ENCODE measurements around the gene YTHDF1.

Gene YTHDF1

GRCh38 chr20:63155266-63156165 is 60.4 kb downstream of the YTHDF1 start:
- DNase-seq (ENCODE audit: low read depth) = no peak

GRCh38 chr20:63154395-63154794 is 61.5 kb downstream of the YTHDF1 start:
- no peak for DNase-seq (ENCODE audit: low read depth)

- no peak for DNase-seq (ENCODE audit: low read depth)
Observed at GRCh38 chr20:63153254-63154221, 62.4 kb downstream of the YTHDF1 start.

GRCh38 chr20:63152322-63153253 is 63.3 kb downstream of the YTHDF1 start:
- no peak for DNase-seq (ENCODE audit: low read depth)

- no peak for DNase-seq (ENCODE audit: low read depth)
Observed at GRCh38 chr20:63151554-63152321, 64.2 kb downstream of the YTHDF1 start.

- DNase-seq (ENCODE audit: low read depth) = no peak
Observed at GRCh38 chr20:63150911-63151531, 64.9 kb downstream of the YTHDF1 start.

- no peak for DNase-seq (ENCODE audit: low read depth)
Observed at GRCh38 chr20:63150391-63150898, 65.5 kb downstream of the YTHDF1 start.

GRCh38 chr20:63149531-63150192 is 66.3 kb downstream of the YTHDF1 start:
- no peak for DNase-seq (ENCODE audit: low read depth)

GRCh38 chr20:63148696-63149095 is 67.2 kb downstream of the YTHDF1 start:
- DNase-seq (ENCODE audit: low read depth) = no peak

GRCh38 chr20:63147532-63147931 is 68.4 kb downstream of the YTHDF1 start:
- DNase-seq (ENCODE audit: low read depth) = no peak
